Breast epithelium (tissue), 4 donors: ENCODE results near the gene NLRP1. TPM values are rescaled to one million over a fixed set of nuclear protein-coding genes. Genes with fewer than 3 reads are reported as not detected.

Experiments used
- DNase-seq, 2 donors: peaks; one replicate each; pipeline ENCODE4 v3.0.0-alpha.2; 2019; ENCODE audit warnings: low spot score in 2 of 2
- H3K27ac ChIP-seq, 2 donors: fragments of 200-600 bp; sonication (generic) in 1 of 2; one replicate each; pipeline ENCODE4 v1.5.1; 2016 to 2019; ENCODE audit warnings: mild to moderate bottlenecking in 1 of 2
- H3K27me3 ChIP-seq, 2 donors: fragments of 200-600 bp; sonication (generic) in 1 of 2; one replicate each; pipeline versions ENCODE4 v1.5.1 to v1.6.0; 2017 to 2019; ENCODE audit warnings: control low read depth in 1 of 2, mild to moderate bottlenecking in 1 of 2
- H3K36me3 ChIP-seq: fragments of 200-600 bp; one replicate; pipeline ENCODE4 v1.5.1; 2019
- H3K4me1 ChIP-seq, 2 donors: fragments of 200-600 bp; sonication (generic); one replicate each; pipeline ENCODE4 v1.5.1; 2016 to 2019; ENCODE audit warnings: control low read depth in 1 of 2
- H3K4me3 ChIP-seq, 3 donors: fragments of 200-600 bp; sonication (generic); 1 replicate in 2 of 3; 2 replicates in 1 of 3; pipeline ENCODE4 v1.5.1; 2016 to 2019; ENCODE audit warnings: mild to moderate bottlenecking in 3 of 3, moderate library complexity in 2 of 3
- H3K9me3 ChIP-seq, 2 donors: fragments of 200-600 bp; sonication (generic) in 1 of 2; one replicate each; pipeline ENCODE4 v1.5.1; 2016 to 2019; ENCODE audit warnings: control low read depth in 1 of 2
- CTCF ChIP-seq, 3 donors: fragments of 450-650 bp; IDR thresholded peaks; one replicate each; pipeline ENCODE4 v1.5.1; 2016 to 2017; ENCODE audit warnings: antibody characterized with exemption in 3 of 3, mild to moderate bottlenecking in 3 of 3, moderate library complexity in 3 of 3
- POLR2A ChIP-seq: fragments of 450-650 bp; IDR thresholded peaks from one replicate; pipeline ENCODE4 v1.6.1; 2016; ENCODE audit warnings: antibody characterized with exemption, mild to moderate bottlenecking, moderate library complexity
- POLR2AphosphoS5 ChIP-seq, 3 donors: sonication (generic); formaldehyde crosslinking; IDR thresholded peaks; one replicate each; pipeline ENCODE4 v1.6.1; 2017; ENCODE audit warnings: antibody characterized with exemption in 3 of 3
- intact Hi-C: fragments of 100-400 bp; cut with DNase I; formaldehyde crosslinking; loops from one replicate; pipeline ENCODE4 v1.15.1; 2023; ENCODE audit warnings: low total_unique reads
- total RNA-seq, 3 donors: library from RNA; depleted of rRNA; stranded (reverse); fragments of >200 nt; gene quantifications; one replicate each; pipeline ENCODE4 v1.1.0, GENCODE V29; 2016

Gene NLRP1
- total RNA-seq, 3 donors from 2014 or later = 27.4 to 35.1 (median 29.6) TPM

GRCh38 chr17:5583426-5584382 is 605 bp downstream of the NLRP1 start:
- intact Hi-C loops = no loop called here
- peaks cover 0 to 6% of the 10 kb centered on the region in 2 donors for H3K4me1 ChIP-seq
- H3K9me3 ChIP-seq = no peaks in the 10 kb centered on the region
- peak overlapping the region; percentile 54 to 66 (median 56) for H3K4me3 ChIP-seq
- H3K27ac ChIP-seq = peak overlapping the region; percentile 84 to 95
- DNase-seq = no peak
- no peaks in the 10 kb centered on the region for H3K36me3 ChIP-seq
- H3K27me3 ChIP-seq = no peaks in the 10 kb centered on the region
- TF ChIP-seq POLR2A = no peak
- no peak for TF ChIP-seq POLR2AphosphoS5 (IDR thresholded peaks at IDR 0.05)
- no peak for TF ChIP-seq CTCF (IDR thresholded peaks at IDR 0.05)

- H3K27me3 ChIP-seq = no peaks in the 10 kb centered on the region
- H3K36me3 ChIP-seq = no peaks in the 10 kb centered on the region
- no peaks in the 10 kb centered on the region for H3K9me3 ChIP-seq
- H3K27ac ChIP-seq = peak overlapping the region in 1 of 2 donors; percentile 95
- no peak for DNase-seq
- peaks cover 0 to 6% of the 10 kb centered on the region in 2 donors for H3K4me1 ChIP-seq
- peak overlapping the region in 2 of 3 donors; percentile 54 to 66 for H3K4me3 ChIP-seq
- intact Hi-C loops = no loop called here
- TF ChIP-seq POLR2A (no peak), POLR2AphosphoS5 (IDR thresholded peaks at IDR 0.05) (no peak), CTCF (IDR thresholded peaks at IDR 0.05) (no peak)
These were observed 1.8 kb downstream of the NLRP1 start for GRCh38 chr17:5582209-5583185.

- intact Hi-C loops = no loop called here
- Histone ChIP-seq H3K27ac (no peak overlapping the region), H3K9me3 (no peaks in the 10 kb centered on the region), H3K27me3 (no peaks in the 10 kb centered on the region), H3K4me1 (peaks cover 0 to 6% of the 10 kb centered on the region in 2 donors), H3K36me3 (no peaks in the 10 kb centered on the region), H3K4me3 (no peak overlapping the region)
- TF ChIP-seq POLR2A (no peak), CTCF (IDR thresholded peaks at IDR 0.05) (no peak), POLR2AphosphoS5 (IDR thresholded peaks at IDR 0.05) (no peak)
- no peak for DNase-seq
These were observed 2.7 kb downstream of the NLRP1 start for GRCh38 chr17:5581655-5582054.

- TF ChIP-seq POLR2A (no peak), CTCF (IDR thresholded peaks at IDR 0.05) (no peak), POLR2AphosphoS5 (IDR thresholded peaks at IDR 0.05) (no peak)
- Histone ChIP-seq H3K27me3 (no peaks in the 10 kb centered on the region), H3K9me3 (no peaks in the 10 kb centered on the region), H3K36me3 (no peaks in the 10 kb centered on the region), H3K4me1 (peaks cover 0 to 2% of the 10 kb centered on the region in 2 donors), H3K27ac (no peak overlapping the region), H3K4me3 (no peak overlapping the region)
- intact Hi-C loops = no loop called here
- DNase-seq = no peak
These were observed 3.3 kb downstream of the NLRP1 start for GRCh38 chr17:5580969-5581368.
